NCI-H446 treated with DMSO at 0.1 percent for 48 hours (cell line): ENCODE data around the gene TMEM131.
"Not testable (repeated sequence)": the region's sequence is repeated elsewhere in the genome, so short reads cannot be mapped to it uniquely, and the experiment has no call there.

Experiments used
- DNase-seq: peaks from one replicate; lab custom pipeline; 2025; lab: John Stamatoyannopoulos, UW

TMEM131 gene

DNA sequence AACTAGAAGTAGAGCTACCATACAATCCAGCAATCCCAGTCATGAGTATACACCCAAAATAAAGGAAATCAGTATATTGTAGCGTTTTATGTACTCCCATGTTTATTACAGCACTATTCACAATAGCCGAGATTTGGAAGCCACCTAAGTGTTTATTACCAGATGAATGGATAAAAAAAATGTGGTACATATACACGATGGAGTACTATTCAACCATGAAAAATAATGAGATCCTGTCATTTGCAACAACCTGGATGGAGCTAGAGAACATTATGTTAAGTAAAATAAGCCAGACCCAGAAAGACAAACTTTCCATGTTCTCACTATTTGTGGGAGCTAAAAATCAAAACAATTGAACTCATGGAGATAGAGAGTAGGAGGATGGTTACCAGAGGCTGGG, 131.9 kb downstream of the TMEM131 start:
- no peak for DNase-seq

GRCh38 chr2:97861177-97861576, 134.6 kb downstream of the TMEM131 start:
- DNase-seq, result no peak

GRCh38 chr2:97858442-97858841, 137.3 kb downstream of the TMEM131 start:
- no peak for DNase-seq

- DNase-seq, result no peak
Measured at GRCh38 chr2:97857553-97857952, 138.2 kb downstream of the TMEM131 start.

GRCh38 chr2:97853057-97853456, 142.7 kb downstream of the TMEM131 start:
- DNase-seq, result not testable (repeated sequence)

DNA sequence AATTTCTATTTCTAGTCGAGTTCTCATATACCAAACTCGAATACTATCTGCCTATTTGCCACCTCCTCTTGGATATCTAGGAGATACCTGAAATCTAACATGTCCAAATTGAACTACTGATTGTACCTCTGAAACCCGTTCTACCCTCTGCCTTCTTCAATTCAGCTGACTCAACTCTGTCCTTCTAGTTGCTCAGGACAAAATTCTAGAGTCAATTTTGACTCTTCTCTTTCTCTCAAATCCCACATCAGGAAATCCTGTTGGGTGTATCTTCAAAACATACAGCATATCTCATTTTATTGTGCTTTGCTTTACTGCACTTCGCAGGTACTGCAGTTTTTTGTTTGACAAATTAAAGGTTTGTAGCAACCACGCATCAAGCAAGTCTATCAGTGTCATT, 144.6 kb downstream of the TMEM131 start:
- no peak for DNase-seq

- no peak for DNase-seq
Measured at GRCh38 chr2:97849881-97850528, 145.7 kb downstream of the TMEM131 start.

DNA sequence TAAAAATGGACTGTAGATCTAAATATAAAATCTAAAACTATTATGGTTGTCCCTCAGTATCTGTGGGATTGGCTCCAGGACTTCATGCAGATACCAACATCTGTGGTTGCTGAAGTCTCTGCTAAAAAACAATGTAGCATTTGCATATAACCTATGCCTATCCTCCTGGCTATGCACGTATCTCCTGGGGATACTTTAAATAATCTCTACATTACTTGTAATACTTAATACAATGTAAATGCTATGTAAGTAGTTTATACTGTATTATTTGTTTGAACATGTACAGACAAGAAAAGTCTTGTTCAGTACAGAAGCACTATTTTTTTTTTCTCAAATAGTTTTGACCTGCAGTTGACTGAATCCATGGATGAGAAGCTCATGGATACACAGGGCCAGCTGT, 147.4 kb downstream of the TMEM131 start:
- DNase-seq, result no peak

DNA sequence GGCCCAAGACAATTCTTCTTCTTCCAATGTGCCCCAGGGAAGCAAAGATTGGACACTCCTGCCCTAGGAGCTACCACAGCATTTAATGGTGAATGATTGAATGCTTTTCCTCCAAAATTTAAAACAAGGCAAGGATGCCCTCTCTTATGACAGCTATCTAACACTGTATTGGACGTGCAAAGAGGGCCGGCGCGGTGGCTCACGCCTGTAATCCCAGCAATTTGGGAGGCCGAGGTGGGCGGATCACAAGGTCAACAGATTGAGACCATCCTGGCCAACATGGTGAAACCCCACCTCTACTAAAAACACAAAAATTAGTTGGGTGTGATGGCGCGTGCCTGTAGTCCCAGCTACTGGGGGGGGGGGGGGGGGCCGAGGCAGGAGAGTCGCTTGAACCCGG, 149.0 kb downstream of the TMEM131 start:
- DNase-seq, result not testable (repeated sequence)

GRCh38 chr2:97845818-97846217, 149.9 kb downstream of the TMEM131 start:
- DNase-seq, result no peak

- DNase-seq, result no peak
Measured at GRCh38 chr2:97845133-97845532, 150.6 kb downstream of the TMEM131 start.

DNA sequence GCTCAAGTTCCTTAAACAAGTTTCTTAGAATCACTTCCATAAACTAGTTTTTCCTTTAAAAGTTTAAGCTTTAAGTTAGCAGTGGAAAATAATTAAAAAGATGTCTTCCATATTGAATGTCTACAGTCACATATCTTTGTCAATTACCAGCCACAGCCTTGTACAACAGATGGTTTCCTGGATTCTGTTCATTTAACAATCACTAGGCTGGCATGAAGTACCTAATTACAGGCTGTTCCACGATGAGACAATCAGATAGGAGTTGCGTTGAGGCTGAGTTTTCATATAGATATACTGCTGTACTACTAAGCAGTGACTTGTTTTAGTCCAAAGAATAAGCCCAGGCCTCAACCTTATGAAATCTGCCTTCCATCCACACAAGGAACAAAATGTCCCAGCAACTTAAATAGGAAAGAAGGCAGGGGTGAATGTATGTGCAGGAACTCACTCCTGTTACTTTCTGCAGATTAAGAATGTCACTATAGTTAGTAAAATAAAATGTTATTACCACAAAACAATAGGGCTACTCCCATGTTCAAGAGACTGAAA, 151.4 kb downstream of the TMEM131 start:
- peak; percentile 21 for DNase-seq

DNA sequence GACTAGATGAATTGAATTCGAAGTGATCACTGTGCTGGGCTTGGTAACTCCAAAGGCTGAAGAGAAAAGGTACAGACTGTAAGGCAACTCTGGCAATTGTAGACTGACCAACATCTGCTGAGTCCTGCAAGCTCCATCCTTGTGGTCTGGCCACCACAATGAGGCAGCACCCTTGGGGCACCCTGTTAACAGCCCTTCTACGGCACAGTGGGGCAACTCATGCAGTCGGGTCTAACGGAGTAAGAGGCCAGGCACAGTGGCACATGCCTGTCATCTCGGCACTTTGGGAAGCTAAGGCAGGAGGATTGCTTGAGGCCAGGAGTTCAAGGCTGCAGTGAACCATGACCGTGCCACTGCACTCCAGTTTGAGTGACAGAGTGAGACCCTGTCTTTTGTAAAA, 155.6 kb downstream of the TMEM131 start:
- no peak for DNase-seq

DNA sequence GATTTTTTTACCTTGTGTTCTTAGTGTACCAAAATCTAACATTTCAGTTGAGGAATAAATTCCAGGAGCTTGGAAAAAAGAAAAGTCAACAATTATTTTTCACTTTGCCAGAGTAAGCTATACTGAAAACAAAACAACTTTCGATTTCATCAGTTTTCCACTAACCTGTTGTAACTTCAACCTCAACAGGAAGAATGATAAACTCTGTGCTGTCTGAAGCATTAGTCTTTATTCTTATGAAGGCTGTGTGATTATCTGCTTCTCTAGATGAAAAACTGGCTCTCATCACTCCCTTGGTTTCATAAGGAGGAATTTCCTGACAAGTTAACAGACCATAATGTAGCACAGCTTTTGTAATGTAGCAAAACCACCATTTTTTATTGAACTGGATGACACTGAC, 161.1 kb downstream of the TMEM131 start:
- DNase-seq, result no peak

- no peak for DNase-seq
Measured at GRCh38 chr2:97831121-97831520, 164.6 kb downstream of the TMEM131 start.

GRCh38 chr2:97829255-97829654, 166.5 kb downstream of the TMEM131 start:
- DNase-seq, result not testable (repeated sequence)

- DNase-seq, result not testable (repeated sequence)
Measured at GRCh38 chr2:97827013-97827412, 168.7 kb downstream of the TMEM131 start.

DNA sequence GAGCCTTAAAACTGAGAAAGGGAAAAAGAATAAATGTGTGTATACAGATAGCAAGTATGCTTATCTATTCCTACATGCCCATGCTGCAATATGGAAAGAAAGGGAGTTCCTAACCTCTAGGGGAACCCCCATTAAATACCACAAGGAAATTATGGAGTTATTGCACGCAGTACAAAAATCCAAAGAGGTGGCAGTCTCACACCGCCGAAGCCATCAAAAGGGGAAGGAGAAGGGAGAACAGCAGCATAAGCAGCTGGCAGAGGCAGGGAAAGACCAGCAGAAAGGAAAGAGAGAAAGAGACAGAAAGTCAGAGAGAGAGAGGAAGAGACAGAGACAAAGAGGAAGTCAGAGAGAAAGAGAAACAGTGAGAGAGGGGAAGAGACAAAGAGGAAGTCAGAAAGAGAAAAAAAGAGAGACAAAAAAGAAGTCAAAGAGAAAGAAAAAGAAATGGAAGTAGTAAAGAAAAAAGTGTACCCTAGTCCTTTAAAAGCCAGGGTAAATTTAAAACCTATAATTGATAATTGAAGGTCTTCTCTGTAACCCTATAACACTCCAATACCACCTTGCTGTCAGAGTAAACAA, 169.4 kb downstream of the TMEM131 start:
- not testable (repeated sequence) for DNase-seq

- DNase-seq, result not testable (repeated sequence)
Measured at GRCh38 chr2:97824011-97824410, 171.7 kb downstream of the TMEM131 start.

GRCh38 chr2:97821862-97822261, 173.9 kb downstream of the TMEM131 start:
- DNase-seq, result not testable (repeated sequence)

DNA sequence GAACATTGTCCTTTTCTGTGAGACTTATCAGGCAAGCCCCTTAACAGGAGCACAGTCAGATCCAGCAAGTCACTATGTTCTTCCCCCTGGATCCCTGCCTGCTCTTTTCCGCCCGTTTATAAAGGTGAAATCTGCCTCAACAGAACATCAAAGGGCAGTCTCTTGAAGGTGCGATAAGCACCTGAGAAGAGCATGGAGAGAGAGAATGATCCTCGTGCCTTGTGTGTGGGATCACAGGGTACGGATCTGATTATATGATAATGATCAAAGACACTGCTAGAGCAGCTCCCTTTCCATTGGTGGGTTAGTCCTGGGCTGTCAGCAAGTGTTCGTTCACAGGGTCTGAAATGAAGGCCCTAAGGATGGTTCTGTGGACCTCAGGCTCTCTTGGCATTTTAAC, 176.0 kb downstream of the TMEM131 start:
- DNase-seq, result no peak

- no peak for DNase-seq
Measured at GRCh38 chr2:97816411-97816810, 179.3 kb downstream of the TMEM131 start.

GRCh38 chr2:97812931-97813330, 182.8 kb downstream of the TMEM131 start:
- DNase-seq, result no peak

GRCh38 chr2:97808816-97809215, 186.9 kb downstream of the TMEM131 start:
- DNase-seq, result no peak
